Measurements from ENCODE around the gene SPAG6.
"Not testable (repeated sequence)": the region's sequence is repeated elsewhere in the genome, so short reads cannot be mapped to it uniquely, and the experiment has no call there.

Gene SPAG6

GRCh38 chr10:22343731-22344130, 1.6 kb upstream of the SPAG6 start:
- no peak for DNase-seq

- DNase-seq = no peak
These were observed 1.0 kb upstream of the SPAG6 start for GRCh38 chr10:22344249-22344648.

GRCh38 chr10:22344781-22345300, 455 bp upstream of the SPAG6 start:
- no peak for DNase-seq

- no peak for DNase-seq
These were observed 883 bp downstream of the SPAG6 start for GRCh38 chr10:22346096-22346661.

- DNase-seq = no peak
These were observed 4.5 kb downstream of the SPAG6 start for GRCh38 chr10:22349755-22350154.

GRCh38 chr10:22351131-22351703, 5.9 kb downstream of the SPAG6 start:
- no peak for DNase-seq

- no peak for DNase-seq
These were observed 11.1 kb downstream of the SPAG6 start for GRCh38 chr10:22356324-22356873.

GRCh38 chr10:22357770-22358169, 12.5 kb downstream of the SPAG6 start:
- not testable (repeated sequence) for DNase-seq

- DNase-seq = no peak
These were observed 18.0 kb downstream of the SPAG6 start for GRCh38 chr10:22363305-22363704.

GRCh38 chr10:22364407-22365140, 19.3 kb downstream of the SPAG6 start:
- DNase-seq = no peak

GRCh38 chr10:22365233-22365632, 19.9 kb downstream of the SPAG6 start:
- DNase-seq = no peak

- DNase-seq = no peak
These were observed 20.5 kb downstream of the SPAG6 start for GRCh38 chr10:22365644-22366434.

- DNase-seq = no peak
These were observed 21.1 kb downstream of the SPAG6 start for GRCh38 chr10:22366435-22366703.

GRCh38 chr10:22366771-22367170, 21.5 kb downstream of the SPAG6 start:
- DNase-seq = no peak

GRCh38 chr10:22367471-22367870, 22.2 kb downstream of the SPAG6 start:
- no peak for DNase-seq

- DNase-seq = no peak
These were observed 23.1 kb downstream of the SPAG6 start for GRCh38 chr10:22368402-22368801.

GRCh38 chr10:22368981-22369380, 23.7 kb downstream of the SPAG6 start:
- DNase-seq = no peak

- no peak for DNase-seq
These were observed 24.3 kb downstream of the SPAG6 start for GRCh38 chr10:22369434-22370072.

GRCh38 chr10:22370320-22370719, 25.0 kb downstream of the SPAG6 start:
- no peak for DNase-seq

GRCh38 chr10:22372298-22372697, 27.0 kb downstream of the SPAG6 start:
- DNase-seq = no peak

GRCh38 chr10:22372917-22373316, 27.6 kb downstream of the SPAG6 start:
- no peak for DNase-seq

- DNase-seq = no peak
These were observed 29.3 kb downstream of the SPAG6 start for GRCh38 chr10:22374489-22375126.
